HepG2 (cell line): ENCODE measurements around the gene PPP2R2D. TPM values are rescaled to one million over a fixed set of nuclear protein-coding genes. Genes with fewer than 3 reads are reported as not detected.

Experiments
- ATAC-seq: fragments of 200-7000 bp; cut with Tn5 transposase; 3 replicates; pipeline ENCODE4 v1.9.1; 2020; ENCODE audit warnings: mild to moderate bottlenecking, moderate library complexity
- BruUV-seq: library from RNA; stranded (reverse); fragments of 400-500 nt; replicated peaks from 2 replicates; lab custom pipeline; 2021; lab: Mats Ljungman, UMichigan
- CTCF ChIA-PET: fragments of 300-600 bp; formaldehyde crosslinking; extraction: SDS; loops from one replicate; lab custom pipeline; 2021; ENCODE audit warnings: low total read pairs, inconsistent platforms, low intra/inter-chr PET ratio; lab: Yijun Ruan, JAX
- POLR2A ChIA-PET: fragments of 350-600 bp; sonication (Branson Sonifier 250); formaldehyde crosslinking; loops from one replicate; lab custom pipeline; 2020; ENCODE audit warnings: antibody characterized with exemption, inconsistent platforms; lab: Yijun Ruan, JAX
- DNase-seq: peaks from one replicate; pipeline ENCODE4 v3.0.0-alpha.2; 2015; ENCODE audit warnings: low spot score
- FAIRE-seq: peaks from 3 replicates; lab custom pipeline; 2011; peaks lifted over from hg19 to GRCh38; lab: Jason Lieb, UNC
- H2AFZ ChIP-seq: one replicate; pipeline ENCODE4 v1.6.1; 2011; ENCODE audit warnings: low read length, inconsistent platforms
- H3K27ac ChIP-seq: fragments of 300-600 bp; 3 replicates; pipeline ENCODE4 v1.8.0; 2011; ENCODE audit warnings: mixed run types, mild to moderate bottlenecking, mixed read lengths, low read length, inconsistent platforms; ENCODE audit not compliant: insufficient read depth; ENCODE audit errors: extremely low read length
- H3K27me3 ChIP-seq, 2 experiments: fragments of 200-600 bp in 1 of 2; 2 replicates in 1 of 2; 3 replicates in 1 of 2; pipeline versions ENCODE4 v1.6.0 to v1.8.0; 2011; ENCODE audit warnings: low read length in 2 of 2, mild to moderate bottlenecking in 2 of 2, moderate library complexity in 2 of 2, inconsistent platforms in 1 of 2; ENCODE audit not compliant: insufficient read depth in 2 of 2, control insufficient read depth in 1 of 2
- H3K36me3 ChIP-seq, 2 experiments: fragments of 200-600 bp in 1 of 2; replicated peaks in 1 of 2; 2 replicates in 1 of 2; 3 replicates in 1 of 2; pipeline versions ENCODE4 v1.5.1 to v1.8.0; 2011; ENCODE audit warnings: low read length in 2 of 2, inconsistent platforms in 1 of 2; ENCODE audit not compliant: insufficient read depth in 2 of 2, control insufficient read depth in 1 of 2
- H3K4me1 ChIP-seq: 2 replicates; pipeline ENCODE4 v1.5.1; 2012; ENCODE audit warnings: low read length, inconsistent platforms; ENCODE audit not compliant: insufficient read depth
- H3K4me2 ChIP-seq: 2 replicates; pipeline ENCODE4 v1.6.0; 2011; ENCODE audit warnings: low read depth, low read length, inconsistent platforms
- H3K4me3 ChIP-seq, 3 experiments: fragments of 200-600 bp in 1 of 3; sonication (generic), shearing (Covaris generic) in 1 of 3; replicated peaks in 1 of 3; 2 replicates each; pipeline ENCODE4 v1.5.1; 2011 to 2016; ENCODE audit warnings: low read length in 3 of 3, inconsistent platforms in 2 of 3, low read depth in 2 of 3, mild to moderate bottlenecking in 2 of 3, control low read depth in 1 of 3, mixed read lengths in 1 of 3; ENCODE audit not compliant: insufficient read depth in 1 of 3
- H3K79me2 ChIP-seq: one replicate; pipeline ENCODE4 v1.6.1; 2011; ENCODE audit warnings: low read length, inconsistent platforms; ENCODE audit not compliant: insufficient read depth
- H3K9ac ChIP-seq: 2 replicates; pipeline ENCODE4 v1.6.0; 2011; ENCODE audit warnings: mild to moderate bottlenecking, low read depth, low read length, inconsistent platforms; ENCODE audit not compliant: insufficient read depth
- H3K9me3 ChIP-seq: 2 replicates; pipeline ENCODE4 v1.5.1; 2012; ENCODE audit warnings: mild to moderate bottlenecking, low read length
- H4K20me1 ChIP-seq: 2 replicates; pipeline ENCODE4 v1.6.0; 2011; ENCODE audit warnings: inconsistent platforms, mild to moderate bottlenecking, low read length, moderate library complexity; ENCODE audit not compliant: insufficient read depth
- E2F5 ChIP-seq: sonication (generic); formaldehyde crosslinking; conservative IDR thresholded peaks from 2 replicates; pipeline ENCODE4 v1.4.0; 2020; ENCODE audit warnings: missing genetic modification reagents
- MLLT10 ChIP-seq: sonication (generic); formaldehyde crosslinking; IDR thresholded peaks from 2 replicates; pipeline ENCODE4 v1.4.0; 2020; ENCODE audit warnings: missing genetic modification reagents
- MTA1 ChIP-seq: sonication (generic); formaldehyde crosslinking; IDR thresholded peaks from 2 replicates; pipeline ENCODE4 v1.4.0; 2020; ENCODE audit warnings: missing genetic modification reagents, mild to moderate bottlenecking, borderline replicate concordance
- NCOR1 ChIP-seq: fragments of 200-600 bp; sonication (generic); IDR thresholded peaks from 2 replicates; pipeline ENCODE4 v1.7.0; 2017; ENCODE audit warnings: antibody characterized with exemption, low read length, borderline replicate concordance
- PATZ1 ChIP-seq: sonication (generic); formaldehyde crosslinking; IDR thresholded peaks from 2 replicates; pipeline ENCODE4 v1.4.0; 2020; ENCODE audit warnings: missing genetic modification reagents
- RFX5 ChIP-seq: IDR thresholded peaks from 2 replicates; pipeline ENCODE4 v1.6.1; 2011; ENCODE audit warnings: low read depth, low read length, improper control_type of control experiment
- SETDB1 ChIP-seq: sonication (generic); formaldehyde crosslinking; IDR thresholded peaks from 2 replicates; pipeline ENCODE4 v1.5.1; 2020; ENCODE audit warnings: missing genetic modification reagents, mild to moderate bottlenecking, borderline replicate concordance
- TFAP4 ChIP-seq: sonication (generic); IDR thresholded peaks from 2 replicates; pipeline ENCODE4 v1.6.1; 2016; ENCODE audit warnings: low read depth, borderline replicate concordance
- ZBED4 ChIP-seq: sonication (generic); formaldehyde crosslinking; IDR thresholded peaks from 2 replicates; pipeline ENCODE4 v1.4.0; 2020; ENCODE audit warnings: missing genetic modification reagents, borderline replicate concordance
- ZBTB42 ChIP-seq: sonication (generic); formaldehyde crosslinking; IDR thresholded peaks from 2 replicates; pipeline ENCODE4 v1.5.0; 2020; ENCODE audit warnings: mild to moderate bottlenecking, missing genetic modification reagents
- ZNF7 ChIP-seq: IDR thresholded peaks from 2 replicates; pipeline ENCODE4 v1.6.1; 2016; ENCODE audit warnings: missing biosample characterization, missing genetic modification reagents
- ZNF703 ChIP-seq: sonication (generic); formaldehyde crosslinking; IDR thresholded peaks from 2 replicates; pipeline ENCODE4 v1.5.1; 2020; ENCODE audit warnings: missing genetic modification reagents, mild to moderate bottlenecking, moderate library complexity, borderline replicate concordance
- ZSCAN5A ChIP-seq: sonication (generic); formaldehyde crosslinking; IDR thresholded peaks from 2 replicates; pipeline ENCODE4 v1.8.0; 2022; ENCODE audit warnings: mild to moderate bottlenecking, missing genetic modification reagents, borderline replicate concordance
- WGBS: methylation state at CpG from one replicate; pipeline ENCODE4 v1.1.6; 2017; ENCODE audit warnings: low lambda C conversion rate; 5-methylcytosine and 5-hydroxymethylcytosine counted together
- in situ Hi-C: cut with HindIII; loops from 2 replicates; pipeline ENCODE4 v1.10.0; 2017; ENCODE audit warnings: low pct_unique_long_range_greater_than_20kb; ENCODE audit not compliant: extremely low pct_ligation_motif_present
- intact Hi-C: fragments of 100-400 bp; cut with micrococcal nuclease; formaldehyde crosslinking; loops from one replicate; pipeline ENCODE4 v1.10.0; 2022; ENCODE audit not compliant: unreplicated experiment
- polyA plus RNA-seq, 8 experiments: library from polyadenylated mRNA; depleted of rRNA in 3 of 8; stranded (reverse) in 7 of 8; unstranded in 1 of 8; fragments of >200 nt; fragmentation: Illumina TruSeq in 4 of 8; extraction: Trizol in 4 of 8; gene quantifications; 2 replicates each; pipeline versions ENCODE4 v1.2.1 to v1.2.3, GENCODE V29; 2011 to 2016; ENCODE audit warnings: low read depth in 4 of 8, missing spikeins in 1 of 8, mixed read lengths in 1 of 8; ENCODE audit not compliant: insufficient read depth in 1 of 8
- total RNA-seq, 5 experiments: library from RNA; depleted of rRNA; stranded (reverse); fragments of >200 nt; fragmentation: Illumina TruSeq; extraction: Trizol; gene quantifications; 2 replicates each; pipeline ENCODE4 v1.2.3, GENCODE V29; 2016; ENCODE audit warnings: low read depth in 1 of 5

The PPP2R2D gene
- total and polyA plus RNA-seq, 2 of the 13 experiments (the other 11 are each of a cell fraction or from before 2014, with no cell fraction given): 32.7 to 33.2 TPM

GRCh38 chr10:132003282-132003924 is 102.6 kb downstream of the PPP2R2D start:
- 46% methylated on average over 6 of the region's 12 CpGs for WGBS
- no peak overlapping the region for H3K9ac ChIP-seq
- intact Hi-C loops (no loop called here), in situ Hi-C loops (no loop called here)
- no peak overlapping the region for H2AFZ ChIP-seq
- no peaks in the 10 kb centered on the region for H3K79me2 ChIP-seq
- ChIA-PET CTCF (no interaction called here), POLR2A (no interaction called here)
- H3K4me3 ChIP-seq: peak overlapping the region in 1 of 3 experiments; percentile 45; a peak in 1 of 6 replicates
- peak overlapping the region; percentile 64 for H3K4me2 ChIP-seq
- no peak for DNase-seq
- H3K27me3 ChIP-seq: peaks cover 0 to 5% of the 10 kb centered on the region in 2 experiments; a peak in 1 of 5 replicates
- no TSS peak for BruUV-seq
- no peaks in the 10 kb centered on the region for H3K36me3 ChIP-seq
- FAIRE-seq: no peak
- peaks cover 59% of the 10 kb centered on the region for H3K4me1 ChIP-seq
- no peak overlapping the region for H3K27ac ChIP-seq
- peak; percentile 9; the same call in 1 of the 3 replicates for ATAC-seq
- no peaks in the 10 kb centered on the region for H4K20me1 ChIP-seq
- peaks cover 13% of the 10 kb centered on the region for H3K9me3 ChIP-seq
- TF ChIP-seq ZNF7 (CRISPR knock-in tag) (no peak), E2F5 (CRISPR knock-in tag) (no peak), RFX5 (no peak), SETDB1 (CRISPR knock-in tag) (no peak), ZBED4 (CRISPR knock-in tag) (no peak), PATZ1 (peak; percentile 18; the same call in 1 of the 2 replicates), MTA1 (CRISPR knock-in tag) (0 out of 2 replicates have a peak, but pooled peaks have one; percentile 36), ZNF703 (CRISPR knock-in tag) (no peak), ZBTB42 (CRISPR knock-in tag) (no peak), MLLT10 (CRISPR knock-in tag) (no peak), NCOR1 (no peak), TFAP4 (peak; percentile 17; the same call in 1 of the 2 replicates), ZSCAN5A (CRISPR knock-in tag) (no peak)
